Caki2 (cell line): ENCODE results near the gene CACNG8. TPM values are rescaled to one million over a fixed set of nuclear protein-coding genes. Genes with fewer than 3 reads are reported as not detected.
"Not testable (repeated sequence)": the region's sequence is repeated elsewhere in the genome, so short reads cannot be mapped to it uniquely, and the experiment has no call there.

Experiments used
- DNase-seq: peaks from one replicate; pipeline ENCODE4 v3.0.0-alpha.2; 2015; ENCODE audit warnings: low read depth
- in situ Hi-C: cut with HindIII; loops from 2 replicates; pipeline ENCODE4 v1.10.0; 2016; ENCODE audit warnings: low sequenced_read_pairs, low pct_unique_long_range_greater_than_20kb, mixed read lengths
- total RNA-seq: library from RNA; depleted of rRNA; stranded (reverse); fragments of >200 nt; shearing (Covaris generic); gene quantifications from 2 replicates; pipeline ENCODE4 v1.2.3, GENCODE V29; 2014; ENCODE audit warnings: low replicate concordance; rRNA removed

Gene CACNG8
- total RNA-seq, 1 experiment from 2014 or later, result not detected

GRCh38 chr19:54014920-54015560, 52.3 kb downstream of the CACNG8 start:
- DNase-seq, result no peak
- in situ Hi-C loops, result no loop called here

- in situ Hi-C loops, result no loop called here
- peak; percentile 29 for DNase-seq
Observed at GRCh38 chr19:54017261-54017660, 54.5 kb downstream of the CACNG8 start.

- in situ Hi-C loops, result no loop called here
- no peak for DNase-seq
Observed at GRCh38 chr19:54021363-54021762, 58.6 kb downstream of the CACNG8 start.

- peak; percentile 12 for DNase-seq
- in situ Hi-C loops, result no loop called here
Observed at GRCh38 chr19:54021932-54022331, 59.2 kb downstream of the CACNG8 start.

- no peak for DNase-seq
- in situ Hi-C loops, result no loop called here
Observed at GRCh38 chr19:54023191-54023590, 60.5 kb downstream of the CACNG8 start.

- in situ Hi-C loops, result no loop called here
- no peak for DNase-seq
Observed at GRCh38 chr19:54024660-54025059, 61.9 kb downstream of the CACNG8 start.

- in situ Hi-C loops, result no loop called here
- DNase-seq, result no peak
Observed at GRCh38 chr19:54026656-54027055, 63.9 kb downstream of the CACNG8 start.

GRCh38 chr19:54029301-54029700, 66.6 kb downstream of the CACNG8 start:
- in situ Hi-C loops, result no loop called here
- DNase-seq, result no peak

- in situ Hi-C loops, result no loop called here
Observed at GRCh38 chr19:54029930-54030490, 67.3 kb downstream of the CACNG8 start.

GRCh38 chr19:54030895-54031586, 68.3 kb downstream of the CACNG8 start:
- in situ Hi-C loops, result no loop called here
- no peak for DNase-seq

More at GRCh38 chr19:54029930-54030490, 67.3 kb downstream of the CACNG8 start:
- DNase-seq, result peak; percentile 37

- DNase-seq, result peak; percentile 15
- in situ Hi-C loops, result no loop called here
Observed at GRCh38 chr19:54035215-54036178, 72.8 kb downstream of the CACNG8 start.

- in situ Hi-C loops, DNase-seq: not testable (repeated sequence)
Observed at GRCh38 chr19:54036542-54036941, 73.8 kb downstream of the CACNG8 start.

Other genes with a start within 250 kb of the CACNG8 start
- not detected in 2 replicates for gene NLRP12, start 138.6 kb upstream of the CACNG8 start, total RNA-seq
- 17.3 and 19.2 TPM in 2 replicates for gene MYADM, start 95.1 kb upstream of the CACNG8 start, total RNA-seq
- 0.10 TPM in 1 of 2 replicates, not detected in the other for gene PRKCG, start 80.7 kb upstream of the CACNG8 start, total RNA-seq
- not detected in 2 replicates for gene CACNG7, start 53.7 kb upstream of the CACNG8 start, total RNA-seq
- gene CACNG6, start 28.7 kb downstream of the CACNG8 start, total RNA-seq, result not detected in 2 replicates
- 6.0 TPM in 1 of 2 replicates, not detected in the other for gene VSTM1, start 101.0 kb downstream of the CACNG8 start, total RNA-seq
- not detected in 2 replicates for gene TARM1, start 118.4 kb downstream of the CACNG8 start, total RNA-seq
- not detected in 2 replicates for gene OSCAR, start 137.9 kb downstream of the CACNG8 start, total RNA-seq
- 27.2 and 50.8 TPM in 2 replicates for gene NDUFA3, start 139.9 kb downstream of the CACNG8 start, total RNA-seq
- gene TFPT, start 152.7 kb downstream of the CACNG8 start, total RNA-seq, result 19.9 and 30.5 TPM in 2 replicates
- gene PRPF31, start 152.8 kb downstream of the CACNG8 start, total RNA-seq, result 109 and 128 TPM in 2 replicates
- gene CNOT3, start 174.8 kb downstream of the CACNG8 start, total RNA-seq, result 3.3 and 18.4 TPM in 2 replicates
- 9.3 and 16.9 TPM in 2 replicates for gene LENG1, start 196.8 kb downstream of the CACNG8 start, total RNA-seq
- not detected in 2 replicates for gene TMC4, start 210.2 kb downstream of the CACNG8 start, total RNA-seq
- 40.1 and 108 TPM in 2 replicates for gene MBOAT7, start 226.6 kb downstream of the CACNG8 start, total RNA-seq
- 214 and 219 TPM in 2 replicates for gene TSEN34, start 228.4 kb downstream of the CACNG8 start, total RNA-seq
- 2,272 and 2,379 TPM in 2 replicates for gene RPS9, start 237.9 kb downstream of the CACNG8 start, total RNA-seq